NCI-H524 (cell line): ENCODE data around the gene ACTRT2.

ENCODE experiments used
- DNase-seq, 2 experiments: peaks; one replicate each; lab custom pipeline; 2025; lab: John Stamatoyannopoulos, UW

Gene ACTRT2

DNA sequence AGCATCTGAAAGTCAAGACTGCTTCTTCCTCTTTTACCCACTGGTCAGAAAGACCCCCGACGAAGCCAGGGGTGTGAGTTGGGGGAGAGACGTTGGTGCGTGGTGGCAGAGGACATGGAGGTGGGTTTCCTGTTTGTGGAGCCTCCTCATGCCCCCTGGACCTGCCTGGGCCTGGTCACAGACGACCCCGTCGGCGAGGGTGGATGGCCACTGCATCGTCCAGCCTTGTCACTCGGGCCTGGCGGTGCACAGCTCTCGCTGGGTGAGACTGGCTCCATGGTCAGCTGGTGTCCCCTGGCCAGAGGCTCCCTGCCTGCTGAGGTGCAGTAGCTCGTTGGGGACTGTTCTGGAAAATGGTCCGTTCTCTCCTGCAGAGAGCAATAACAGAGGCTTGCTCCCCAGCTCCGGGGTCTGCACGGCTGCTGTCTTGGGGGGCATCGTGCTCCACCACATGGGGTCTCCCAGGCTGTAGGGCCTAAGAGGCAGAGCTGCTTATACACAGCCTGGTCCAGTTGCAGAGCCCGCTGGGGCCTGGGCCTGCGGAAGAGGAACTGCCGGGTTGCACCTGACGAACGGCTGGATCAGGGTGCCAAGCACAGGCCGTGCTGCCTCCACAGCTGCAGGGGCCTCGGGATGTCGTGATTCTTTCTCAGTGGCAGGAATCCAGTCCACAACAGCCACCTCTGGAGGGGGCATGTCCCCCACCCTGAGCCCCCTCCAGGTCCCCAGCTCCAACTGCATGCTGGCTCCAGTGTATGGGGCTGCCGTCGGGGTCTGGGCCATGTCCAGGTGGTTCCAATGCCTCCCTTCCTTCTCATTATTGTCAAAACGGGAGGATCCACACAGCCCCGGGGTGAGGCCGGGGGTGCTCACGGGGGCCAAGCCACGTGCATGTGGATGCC is 18.0 kb upstream of the ACTRT2 start:
- no peak for DNase-seq

DNA sequence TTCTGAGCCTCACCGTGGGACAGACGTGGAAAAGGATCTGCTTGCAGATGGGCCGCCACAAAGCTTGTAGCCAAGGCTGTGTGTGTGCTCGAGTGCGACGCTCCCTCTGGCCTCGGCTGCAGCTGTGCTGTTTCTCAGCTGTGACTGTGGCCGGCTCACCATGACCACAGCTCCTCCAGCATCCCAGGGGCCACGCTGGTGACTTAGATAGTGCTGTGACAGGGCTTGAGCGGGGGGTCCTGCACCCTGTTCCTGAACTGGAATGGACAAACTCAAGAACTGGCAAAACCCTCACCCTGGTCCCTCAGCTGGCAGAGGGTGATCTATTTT is 17.4 kb upstream of the ACTRT2 start:
- no peak for DNase-seq

GRCh38 chr1:3004285-3005205 is 16.7 kb upstream of the ACTRT2 start:
- DNase-seq: no peak

DNA sequence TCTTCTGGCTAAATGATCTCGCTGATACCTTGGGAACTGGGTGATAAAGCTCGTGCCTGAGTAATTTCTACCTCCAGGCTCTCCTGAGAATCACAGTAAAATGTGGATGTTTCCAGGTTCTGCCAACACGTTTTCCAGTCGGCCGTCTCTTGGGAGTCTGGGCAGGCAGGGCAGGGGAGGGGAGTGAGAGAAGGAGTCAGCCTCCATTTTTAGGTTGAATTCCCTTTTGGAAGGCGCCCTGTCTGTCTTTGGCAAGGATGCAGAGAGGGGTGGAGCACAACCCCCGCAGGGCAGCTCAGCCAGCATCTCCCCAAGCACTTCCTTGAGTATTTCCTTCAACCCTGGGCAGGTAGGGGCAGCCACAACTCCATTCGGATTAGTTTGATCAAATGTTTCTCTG is 15.5 kb upstream of the ACTRT2 start:
- DNase-seq: no peak

- DNase-seq: no peak
Measured at GRCh38 chr1:3007298-3008147, 13.7 kb upstream of the ACTRT2 start.

GRCh38 chr1:3009021-3009420 is 12.2 kb upstream of the ACTRT2 start:
- no peak for DNase-seq

GRCh38 chr1:3009556-3009955 is 11.7 kb upstream of the ACTRT2 start:
- DNase-seq: no peak

GRCh38 chr1:3011127-3011526 is 10.1 kb upstream of the ACTRT2 start:
- no peak for DNase-seq

DNA sequence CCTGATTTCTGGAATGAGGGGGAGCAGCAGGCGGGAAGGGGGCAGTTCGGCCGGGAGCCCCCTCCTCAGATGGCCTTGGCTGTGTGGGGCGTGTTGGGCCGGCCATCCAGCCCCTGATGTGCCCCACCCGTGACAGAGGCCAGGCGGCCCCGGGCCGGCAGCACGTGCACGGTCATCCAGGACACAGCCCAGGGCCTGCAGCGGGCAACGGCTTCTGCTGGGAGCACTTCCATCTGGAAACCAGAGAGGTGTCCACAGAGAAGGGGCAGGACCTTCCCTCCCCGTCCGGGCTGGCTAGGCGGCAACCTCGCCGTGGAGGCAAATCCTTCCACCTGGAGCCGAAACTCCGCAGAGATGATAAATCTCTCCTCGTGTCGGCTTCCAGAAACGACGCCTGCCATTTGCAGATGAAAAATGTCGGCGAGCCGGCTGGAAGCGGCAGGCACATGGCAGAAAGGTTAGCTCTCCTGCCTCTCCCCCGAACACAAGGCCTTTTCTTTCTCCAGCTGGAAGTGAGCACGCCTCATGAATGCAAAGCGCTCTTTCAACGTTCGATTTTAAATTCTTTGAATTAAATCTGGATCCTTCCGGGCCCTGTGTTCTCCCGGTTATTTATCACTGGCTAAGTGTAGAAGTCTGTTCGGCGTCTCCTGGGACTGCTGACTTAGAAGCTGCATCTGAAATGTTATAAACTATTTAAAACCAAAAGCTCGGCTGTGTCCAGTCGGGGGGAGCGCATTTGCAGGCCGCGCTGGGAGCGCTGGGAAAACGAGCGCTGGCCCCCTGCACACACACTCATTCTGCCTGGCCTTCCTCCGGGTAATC is 9.4 kb upstream of the ACTRT2 start:
- no peak for DNase-seq

- peak in 1 of 2 experiments; percentile 8 for DNase-seq
Measured at GRCh38 chr1:3012456-3013291, 8.6 kb upstream of the ACTRT2 start.

GRCh38 chr1:3013371-3014049 is 7.8 kb upstream of the ACTRT2 start:
- no peak for DNase-seq

DNA sequence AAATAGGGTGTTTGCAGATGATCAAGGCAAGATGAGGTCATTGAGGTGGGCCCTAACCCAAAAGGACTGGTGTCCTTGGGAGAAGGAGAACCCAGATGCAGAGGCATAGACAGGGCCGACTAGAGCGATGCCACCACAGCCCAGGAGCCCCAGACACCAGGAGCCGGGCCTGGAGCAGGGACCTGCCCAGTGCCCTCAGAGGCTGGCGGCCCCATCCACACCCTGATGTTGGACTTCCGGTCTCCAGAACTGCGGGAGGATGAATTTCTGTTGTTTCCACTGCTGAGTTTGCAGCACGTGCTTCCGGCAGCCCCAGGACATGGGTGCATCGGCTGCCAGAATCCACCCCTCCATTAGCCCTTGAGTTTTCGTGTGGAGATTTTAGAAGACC is 7.2 kb upstream of the ACTRT2 start:
- DNase-seq: no peak

- DNase-seq: no peak
Measured at GRCh38 chr1:3014443-3015268, 6.6 kb upstream of the ACTRT2 start.

DNA sequence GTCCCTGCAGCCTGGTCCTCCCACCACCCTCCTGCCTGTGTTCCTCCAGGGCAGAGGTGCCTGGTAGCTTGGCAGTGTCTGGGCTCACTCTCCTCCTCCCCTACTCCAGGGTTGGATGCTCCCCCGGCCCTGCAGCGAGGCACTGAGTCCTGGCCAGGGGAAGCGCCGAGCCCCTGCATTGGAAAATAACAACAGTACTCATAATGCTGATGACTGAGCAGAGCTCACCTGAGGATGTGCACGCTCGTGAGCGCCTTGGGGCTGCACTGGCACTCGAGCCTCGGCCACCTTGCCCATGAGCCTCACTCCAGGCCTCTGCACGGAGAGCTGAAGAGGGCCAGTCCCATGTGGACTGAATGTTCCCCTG is 6.0 kb upstream of the ACTRT2 start:
- no peak for DNase-seq

GRCh38 chr1:3015744-3016143 is 5.5 kb upstream of the ACTRT2 start:
- DNase-seq: no peak

DNA sequence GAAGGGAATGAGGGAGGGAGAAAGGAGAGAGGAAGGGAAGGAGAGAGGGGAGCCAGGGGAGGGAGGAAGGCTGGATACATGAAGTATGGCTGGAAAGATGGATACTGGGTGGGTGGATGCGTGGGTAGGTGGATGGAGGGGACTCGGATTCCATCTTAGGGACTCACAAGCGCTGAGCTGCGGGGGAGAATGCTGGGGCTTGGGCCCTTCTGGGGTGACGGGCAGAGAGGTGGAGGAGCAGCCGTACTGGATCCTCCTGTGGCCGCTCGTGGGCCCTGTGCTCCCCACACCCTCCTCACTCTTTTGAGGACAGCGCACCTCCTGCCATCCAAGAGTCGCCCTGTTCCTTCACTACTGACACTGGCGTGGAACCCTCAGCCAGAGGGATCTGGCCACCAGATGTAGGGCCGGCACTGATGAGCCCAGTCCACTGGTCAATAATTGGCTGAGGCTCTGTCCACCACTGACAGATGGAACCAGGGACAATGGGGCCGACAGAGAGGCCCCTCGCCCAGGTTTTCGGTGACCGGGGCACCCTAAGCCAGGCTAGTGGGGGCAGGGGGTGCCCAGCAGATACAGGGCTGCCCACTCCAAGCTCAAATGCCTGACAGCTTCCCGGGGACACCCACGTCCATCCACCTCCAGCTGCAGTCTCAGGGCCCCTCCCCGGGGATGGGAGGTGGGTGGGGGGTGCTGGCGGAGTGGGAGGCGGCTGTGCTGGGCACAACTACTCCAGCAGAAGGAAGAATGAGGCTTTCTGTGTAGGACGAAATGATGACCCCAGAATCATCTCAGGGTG is 4.4 kb upstream of the ACTRT2 start:
- no peak for DNase-seq

- DNase-seq: no peak
Measured at GRCh38 chr1:3017440-3018050, 3.7 kb upstream of the ACTRT2 start.

- no peak for DNase-seq
Measured at GRCh38 chr1:3018051-3018471, 3.2 kb upstream of the ACTRT2 start.
